ENCODE results near the gene SLC38A6. TPM values are rescaled to one million over a fixed set of nuclear protein-coding genes. Genes with fewer than 3 reads are reported as not detected.

Gene SLC38A6
- total RNA-seq, 1 donor from 2014 or later, result 60.1 TPM

GRCh38 chr14:60977847-60978246, 3.2 kb upstream of the SLC38A6 start:
- DNase-seq (ENCODE audit: low read depth), result no peak

GRCh38 chr14:60981633-60982455, 799 bp downstream of the SLC38A6 start:
- peak; percentile 77 for DNase-seq (ENCODE audit: low read depth)

- DNase-seq (ENCODE audit: low read depth), result no peak
Measured at GRCh38 chr14:60984196-60984595, 3.2 kb downstream of the SLC38A6 start.

GRCh38 chr14:60986500-60986899, 5.5 kb downstream of the SLC38A6 start:
- DNase-seq (ENCODE audit: low read depth), result no peak

- no peak for DNase-seq (ENCODE audit: low read depth)
Measured at GRCh38 chr14:60989599-60989998, 8.6 kb downstream of the SLC38A6 start.

- DNase-seq (ENCODE audit: low read depth), result no peak
Measured at GRCh38 chr14:60998617-60999016, 17.6 kb downstream of the SLC38A6 start.

GRCh38 chr14:60999536-60999935, 18.5 kb downstream of the SLC38A6 start:
- peak; percentile 32 for DNase-seq (ENCODE audit: low read depth)

- DNase-seq (ENCODE audit: low read depth), result peak; percentile 33
Measured at GRCh38 chr14:61003571-61003970, 22.5 kb downstream of the SLC38A6 start.

GRCh38 chr14:61019537-61019936, 38.5 kb downstream of the SLC38A6 start:
- no peak for DNase-seq (ENCODE audit: low read depth)

- DNase-seq (ENCODE audit: low read depth), result peak; percentile 85
Measured at GRCh38 chr14:61025251-61026223, 44.5 kb downstream of the SLC38A6 start.

GRCh38 chr14:61026526-61026925, 45.5 kb downstream of the SLC38A6 start:
- peak; percentile 15 for DNase-seq (ENCODE audit: low read depth)

GRCh38 chr14:61031026-61031425, 50.0 kb downstream of the SLC38A6 start:
- DNase-seq (ENCODE audit: low read depth), result no peak

- no peak for DNase-seq (ENCODE audit: low read depth)
Measured at GRCh38 chr14:61033054-61033453, 52.0 kb downstream of the SLC38A6 start.

GRCh38 chr14:61033855-61034254, 52.8 kb downstream of the SLC38A6 start:
- peak; percentile 25 for DNase-seq (ENCODE audit: low read depth)

- peak; percentile 47 for DNase-seq (ENCODE audit: low read depth)
Measured at GRCh38 chr14:61034416-61035120, 53.5 kb downstream of the SLC38A6 start.

- DNase-seq (ENCODE audit: low read depth), result no peak
Measured at GRCh38 chr14:61037215-61037614, 56.2 kb downstream of the SLC38A6 start.

GRCh38 chr14:61041704-61042103, 60.7 kb downstream of the SLC38A6 start:
- no peak for DNase-seq (ENCODE audit: low read depth)

GRCh38 chr14:61042220-61042619, 61.2 kb downstream of the SLC38A6 start:
- DNase-seq (ENCODE audit: low read depth), result no peak

- no peak for DNase-seq (ENCODE audit: low read depth)
Measured at GRCh38 chr14:61043506-61043905, 62.5 kb downstream of the SLC38A6 start.

GRCh38 chr14:61047021-61047420, 66.0 kb downstream of the SLC38A6 start:
- DNase-seq (ENCODE audit: low read depth), result no peak

GRCh38 chr14:61048640-61049039, 67.6 kb downstream of the SLC38A6 start:
- no peak for DNase-seq (ENCODE audit: low read depth)

All from myocyte (in vitro differentiated cells).